Measurements from ENCODE around the gene HSPB3.
"Not testable (repeated sequence)": the region's sequence is repeated elsewhere in the genome, so short reads cannot be mapped to it uniquely, and the experiment has no call there.

The HSPB3 gene

GRCh38 chr5:54457094-54457862, 1.8 kb downstream of the HSPB3 start:
- DNase-seq: no peak

GRCh38 chr5:54458221-54458620, 2.7 kb downstream of the HSPB3 start:
- no peak for DNase-seq

DNA sequence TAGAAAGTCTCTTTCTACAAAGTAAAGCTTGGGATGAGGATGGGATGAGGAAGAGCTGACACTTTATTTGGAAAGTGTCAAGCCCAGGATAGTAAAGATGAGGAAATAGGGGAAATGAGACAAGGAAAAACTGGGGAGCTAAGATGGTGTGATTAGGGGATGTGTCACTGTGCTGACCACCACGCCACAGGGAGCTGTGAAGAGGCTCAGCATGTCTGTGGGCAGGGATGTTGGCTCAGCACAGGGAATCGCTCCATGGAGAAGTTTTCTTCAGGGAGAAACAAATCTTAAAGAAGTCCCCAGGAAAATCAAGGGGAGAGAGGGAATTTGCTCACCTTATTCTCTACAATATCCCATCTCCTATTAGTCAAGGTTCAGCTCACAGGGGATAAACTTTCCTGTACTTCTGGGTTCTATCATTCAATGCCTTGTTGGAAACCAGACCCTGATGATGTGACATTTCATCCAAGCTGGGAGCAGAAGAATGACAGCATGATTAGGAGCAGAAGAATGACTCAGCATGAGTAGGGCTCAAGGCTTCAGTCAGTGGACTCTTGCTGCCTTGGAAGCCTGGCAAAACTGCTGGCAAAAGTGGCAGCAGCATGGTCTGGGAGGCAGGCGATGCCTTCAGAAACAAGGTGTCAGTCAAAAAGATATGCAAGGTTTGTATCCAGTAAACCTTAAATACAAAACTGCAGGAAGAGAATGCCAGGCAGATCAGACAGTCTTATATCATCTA, 4.9 kb downstream of the HSPB3 start:
- DNase-seq: no peak

GRCh38 chr5:54462281-54462680, 6.8 kb downstream of the HSPB3 start:
- DNase-seq: no peak

DNA sequence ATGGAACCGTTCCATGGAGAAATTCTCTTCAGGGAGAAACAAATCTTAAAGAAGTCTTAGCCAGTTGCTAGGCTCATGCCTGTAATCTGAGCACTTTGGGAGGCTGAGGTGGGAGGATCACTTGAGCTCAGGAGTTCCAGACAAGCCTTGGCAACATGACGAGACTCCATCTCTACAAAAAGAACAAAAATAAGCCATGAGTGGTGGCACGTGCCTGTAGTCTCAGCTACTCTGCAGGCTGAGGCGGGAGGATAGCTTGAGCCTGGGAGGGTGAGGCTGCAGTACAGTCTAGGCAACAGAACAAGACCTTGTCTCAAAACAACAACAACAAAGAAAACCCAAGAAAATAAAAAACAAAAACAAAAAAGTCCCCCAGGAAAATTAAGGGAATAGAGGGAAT, 8.2 kb downstream of the HSPB3 start:
- no peak for DNase-seq

DNA sequence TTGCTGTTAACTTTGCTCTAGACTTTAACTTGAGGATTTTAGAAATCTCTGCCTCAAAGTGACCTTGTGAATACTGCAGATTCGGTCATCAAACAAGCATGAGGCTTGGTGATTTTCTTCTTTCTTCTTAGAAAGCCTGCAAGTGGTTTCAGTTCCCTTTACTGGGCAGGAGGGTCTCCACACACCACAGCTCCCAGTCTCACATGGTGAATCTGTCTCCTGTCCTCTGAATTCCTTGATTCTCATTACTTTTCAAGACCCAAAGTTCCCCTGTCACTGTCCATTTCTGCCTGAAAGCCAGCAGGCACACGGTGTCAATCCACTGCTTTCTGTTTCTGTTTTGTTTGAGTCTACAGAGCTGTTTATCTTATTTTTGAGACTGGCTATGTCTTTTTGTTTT, 14.1 kb downstream of the HSPB3 start:
- DNase-seq: no peak

DNA sequence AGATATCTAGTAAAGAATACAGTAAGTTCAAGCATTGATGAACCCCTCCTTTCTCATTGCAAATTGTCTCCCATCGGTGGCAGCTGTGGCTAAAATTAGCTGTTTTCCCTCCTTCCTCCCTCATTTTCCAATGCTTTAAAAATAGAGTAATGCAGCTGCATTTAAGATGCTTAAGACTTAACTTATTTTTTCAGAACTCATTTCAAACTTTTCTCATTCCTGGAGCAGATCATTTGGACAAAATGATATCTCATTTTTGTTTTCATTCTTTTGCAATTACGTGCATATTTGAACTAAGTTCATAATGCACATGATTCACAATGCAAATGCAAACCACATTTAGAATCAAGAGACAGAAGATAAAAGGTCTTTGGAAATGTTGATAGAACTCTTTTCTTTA, 14.6 kb downstream of the HSPB3 start:
- no peak for DNase-seq

- no peak for DNase-seq
Observed at GRCh38 chr5:54470677-54471076, 15.2 kb downstream of the HSPB3 start.

- DNase-seq: no peak
Observed at GRCh38 chr5:54471398-54471797, 15.9 kb downstream of the HSPB3 start.

DNA sequence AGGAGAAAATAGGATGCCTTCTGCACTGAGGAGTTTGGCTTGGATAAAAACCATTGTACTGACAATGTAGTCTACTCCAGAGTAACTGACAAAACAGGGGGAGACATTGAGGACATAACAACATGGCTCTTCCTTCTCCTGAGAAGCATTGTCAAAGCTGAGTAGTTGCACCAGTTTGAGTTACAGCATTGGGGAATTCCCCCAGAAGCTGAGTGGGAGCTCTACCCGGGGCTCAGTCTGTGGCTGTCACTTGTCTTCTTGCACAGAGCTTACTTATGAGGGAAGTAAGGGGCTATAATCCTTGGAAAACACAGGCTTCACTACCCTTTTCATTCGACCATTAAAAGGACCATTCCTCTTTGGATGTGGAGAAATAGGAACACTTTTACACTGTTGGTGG, 21.2 kb downstream of the HSPB3 start:
- no peak for DNase-seq

- DNase-seq: no peak
Observed at GRCh38 chr5:54477941-54478478, 22.5 kb downstream of the HSPB3 start.

- DNase-seq: no peak
Observed at GRCh38 chr5:54480296-54480695, 24.8 kb downstream of the HSPB3 start.

DNA sequence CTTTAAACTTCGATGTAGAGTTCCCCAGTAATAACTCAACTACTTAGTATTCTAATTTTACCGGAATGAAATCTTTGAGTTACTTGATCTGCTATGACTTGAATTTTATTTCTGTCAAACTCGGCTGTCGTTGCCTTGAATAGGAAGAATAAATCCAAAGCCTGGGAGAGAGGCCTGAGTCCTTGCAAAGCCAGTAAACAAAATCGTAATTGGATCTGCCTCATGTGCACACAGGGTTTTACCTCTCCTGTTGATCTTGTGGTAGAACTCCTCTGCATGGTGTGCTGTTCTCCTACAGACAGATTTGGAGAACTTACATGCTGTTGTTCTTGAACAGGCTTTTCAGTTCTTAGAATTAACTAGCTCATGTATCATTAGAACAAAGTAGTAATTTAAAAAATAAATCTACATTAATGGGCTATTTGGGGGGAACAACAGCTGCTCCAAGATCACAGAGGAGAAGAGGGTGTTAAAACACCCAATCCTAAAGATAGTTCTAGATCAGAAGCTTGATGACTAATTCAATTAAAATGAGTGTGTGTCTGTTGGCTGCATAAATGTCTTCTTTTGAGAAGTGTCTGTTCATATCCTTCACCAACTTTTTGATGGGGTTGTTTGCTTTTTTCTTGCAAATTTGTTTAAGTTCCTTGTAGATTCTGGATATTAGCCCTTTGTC, 28.9 kb downstream of the HSPB3 start:
- DNase-seq: no peak

- not testable (repeated sequence) for DNase-seq
Observed at GRCh38 chr5:54485659-54486058, 30.2 kb downstream of the HSPB3 start.

GRCh38 chr5:54489648-54489979, 34.1 kb downstream of the HSPB3 start:
- not testable (repeated sequence) for DNase-seq

- no peak for DNase-seq
Observed at GRCh38 chr5:54491326-54491725, 35.8 kb downstream of the HSPB3 start.

DNA sequence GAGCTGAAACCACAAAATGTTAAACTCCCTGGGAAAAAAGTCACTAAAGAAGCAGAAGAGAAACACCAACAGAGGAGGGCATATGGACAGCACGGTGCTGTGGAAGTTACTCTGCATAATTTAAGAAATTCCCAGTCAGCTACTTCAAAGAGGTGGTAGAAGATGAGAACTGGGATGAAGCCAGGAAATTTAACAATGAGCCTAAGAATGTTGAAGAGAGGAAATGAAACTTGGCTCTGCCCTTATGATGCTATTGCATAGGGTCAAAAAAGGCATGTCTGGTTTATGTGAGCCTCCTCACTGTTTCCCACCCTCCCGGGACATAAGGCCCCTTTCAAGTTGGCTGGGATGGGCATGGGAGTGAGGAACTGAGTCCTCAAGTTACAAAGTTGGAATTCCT, 36.7 kb downstream of the HSPB3 start:
- no peak for DNase-seq

DNA sequence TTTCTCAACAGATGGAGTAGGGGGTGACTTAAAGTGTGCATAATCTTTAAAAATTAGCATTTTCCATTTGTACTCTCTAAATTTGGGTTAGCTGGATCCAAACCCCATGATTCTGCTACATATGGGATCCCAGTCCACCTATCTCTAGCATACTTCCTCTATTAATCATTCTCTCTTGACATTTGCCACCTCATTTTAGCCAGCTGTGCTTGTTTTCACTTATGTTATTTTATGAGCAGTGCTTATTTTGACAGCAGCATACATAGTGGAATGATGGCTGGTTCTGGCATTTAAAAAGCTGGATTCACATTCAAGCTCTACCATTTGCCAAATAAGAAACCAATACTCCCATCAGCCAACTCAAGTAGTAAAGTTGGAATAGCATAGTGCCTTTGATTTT, 39.5 kb downstream of the HSPB3 start:
- DNase-seq: no peak

All from NCI-H2081 (cell line).